Hematopoietic multipotent progenitor cell treated with erythropoietin and hydrocortisone succinate and interleukin-3 and kit ligand, for 8 days (in vitro differentiated cells): ENCODE data around the gene HNRNPUL1.

Source experiments
- DNase-seq: peaks from one replicate; pipeline ENCODE4 v3.0.0-alpha.2; 2015

Gene HNRNPUL1

DNA sequence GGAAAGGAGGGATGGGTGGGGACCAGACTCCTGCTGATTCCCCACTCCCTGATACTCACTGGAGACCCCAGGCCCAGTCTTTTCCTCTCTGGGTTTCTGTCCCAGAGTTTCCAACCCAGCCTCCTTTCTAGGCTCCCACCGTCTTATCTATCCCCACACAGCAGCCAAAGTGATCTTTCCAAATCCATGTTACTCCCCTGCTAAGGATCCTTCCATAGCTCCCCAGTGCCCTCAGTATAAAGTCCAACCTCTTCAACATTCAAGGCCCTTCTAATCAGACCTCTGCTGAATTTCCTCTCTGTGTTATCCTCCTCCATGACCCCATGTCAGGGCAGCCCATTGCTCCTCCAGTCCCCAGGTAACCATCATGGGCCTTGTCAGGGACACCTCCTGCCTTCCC is 90.9 kb downstream of the HNRNPUL1 start:
- no peak for DNase-seq

DNA sequence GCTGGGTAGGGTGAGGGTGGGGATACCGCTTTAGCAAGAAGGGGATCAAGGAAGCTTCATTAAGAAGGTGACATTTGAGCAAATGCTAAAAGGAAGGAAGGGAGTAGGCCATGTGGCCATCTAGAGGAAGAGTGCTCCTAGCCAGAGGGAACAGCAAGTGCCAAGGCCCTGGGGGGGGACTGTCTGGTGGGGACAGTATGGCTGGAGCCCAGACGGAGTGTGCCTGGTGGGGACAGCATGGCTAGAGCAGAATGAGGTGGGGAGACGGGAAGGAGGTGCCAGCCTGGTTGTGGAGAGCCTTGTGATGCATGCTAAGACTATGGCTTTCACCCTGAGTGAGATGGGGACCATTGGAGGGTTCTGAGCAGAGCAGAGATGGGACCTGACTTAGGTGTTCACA is 91.6 kb downstream of the HNRNPUL1 start:
- no peak for DNase-seq

DNA sequence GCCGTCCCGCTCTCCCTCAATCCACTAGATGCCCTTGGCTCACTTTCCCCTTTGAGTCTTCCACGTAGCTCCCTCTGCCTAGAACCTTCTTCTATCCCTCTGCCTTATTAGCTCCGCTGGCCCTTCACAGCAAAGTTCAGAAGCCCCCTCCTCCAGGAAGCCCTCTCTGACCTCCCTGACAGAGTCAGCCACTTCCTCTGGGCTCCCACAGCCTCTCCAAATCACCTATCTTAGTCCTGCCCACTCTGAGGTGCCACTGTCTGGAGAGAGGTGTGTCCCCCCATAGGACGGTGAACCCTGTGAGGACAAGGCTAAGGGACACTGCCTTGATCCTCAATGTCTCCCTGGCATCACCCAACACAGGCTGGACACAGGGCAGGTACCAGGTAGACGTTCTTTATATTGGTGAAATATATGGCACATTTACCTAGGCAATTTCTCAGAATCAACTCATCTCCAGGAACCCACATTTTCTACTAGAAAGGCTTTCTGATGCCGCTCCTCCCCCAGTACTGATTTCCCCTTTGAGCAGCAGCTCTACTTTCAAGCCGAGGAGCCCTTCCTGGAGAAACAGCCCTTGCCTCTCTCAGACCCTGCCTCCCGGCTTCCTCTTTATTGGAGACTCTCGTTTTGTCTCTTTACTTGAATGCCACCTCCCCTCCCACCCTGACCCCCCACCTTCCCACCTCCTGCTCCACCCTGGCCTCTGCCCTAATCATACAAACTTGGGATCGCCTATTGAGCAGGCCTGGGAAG is 93.0 kb downstream of the HNRNPUL1 start:
- no peak for DNase-seq
